ENCODE measurements around the gene CHST6.

The CHST6 gene

DNA sequence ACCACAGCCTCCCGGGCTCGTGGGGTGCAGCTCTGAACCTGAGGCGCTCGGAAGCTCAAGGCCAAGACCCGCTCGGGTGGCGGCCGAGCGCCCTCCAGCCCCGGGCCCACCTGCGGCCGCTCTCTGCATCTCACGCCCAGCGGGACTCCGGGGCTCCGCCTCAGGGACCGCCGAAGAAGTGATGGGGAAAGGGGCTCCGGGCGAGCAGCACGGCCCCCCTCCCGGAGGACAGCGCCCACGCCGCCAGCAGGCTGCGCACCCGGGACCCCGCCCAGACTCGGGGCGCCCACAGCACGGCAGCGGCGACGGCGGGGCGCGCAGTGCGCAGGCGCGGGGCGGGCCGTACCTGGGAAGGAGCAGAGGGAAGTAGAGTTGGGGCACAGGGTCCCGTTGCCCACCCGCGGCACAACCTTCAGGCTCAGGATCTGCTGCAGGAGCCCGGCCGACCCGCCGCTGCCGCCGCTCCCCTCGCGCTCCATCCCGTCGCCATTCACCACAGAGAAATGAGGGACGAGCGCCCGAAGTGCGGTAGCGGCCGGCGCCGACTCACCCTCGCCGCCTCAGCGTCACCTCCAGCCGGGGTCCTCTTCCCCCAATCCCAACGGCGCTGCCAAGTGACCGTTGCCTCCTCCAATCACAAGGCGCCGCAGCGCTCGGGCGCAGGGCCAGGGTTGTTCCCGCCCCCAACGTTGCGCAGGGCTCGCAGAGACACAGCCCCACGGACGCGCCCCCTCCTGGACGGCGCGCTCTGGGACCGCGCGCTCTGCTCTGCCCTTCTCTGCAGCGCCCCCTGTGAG, 30.9 kb downstream of the CHST6 start, which contains the start of gene TMEM170A:
Gene TMEM170A (minus strand): TSS at position 568 of the 797 bp plus-strand sequence. CDS start 89 bp downstream, at position 479.
- TF ChIP-seq ZFX (IDR thresholded peaks at IDR 0.05): peak; percentile 58; the same call in 1 of the 2 replicates
- TF ChIP-seq, protein P1, sequence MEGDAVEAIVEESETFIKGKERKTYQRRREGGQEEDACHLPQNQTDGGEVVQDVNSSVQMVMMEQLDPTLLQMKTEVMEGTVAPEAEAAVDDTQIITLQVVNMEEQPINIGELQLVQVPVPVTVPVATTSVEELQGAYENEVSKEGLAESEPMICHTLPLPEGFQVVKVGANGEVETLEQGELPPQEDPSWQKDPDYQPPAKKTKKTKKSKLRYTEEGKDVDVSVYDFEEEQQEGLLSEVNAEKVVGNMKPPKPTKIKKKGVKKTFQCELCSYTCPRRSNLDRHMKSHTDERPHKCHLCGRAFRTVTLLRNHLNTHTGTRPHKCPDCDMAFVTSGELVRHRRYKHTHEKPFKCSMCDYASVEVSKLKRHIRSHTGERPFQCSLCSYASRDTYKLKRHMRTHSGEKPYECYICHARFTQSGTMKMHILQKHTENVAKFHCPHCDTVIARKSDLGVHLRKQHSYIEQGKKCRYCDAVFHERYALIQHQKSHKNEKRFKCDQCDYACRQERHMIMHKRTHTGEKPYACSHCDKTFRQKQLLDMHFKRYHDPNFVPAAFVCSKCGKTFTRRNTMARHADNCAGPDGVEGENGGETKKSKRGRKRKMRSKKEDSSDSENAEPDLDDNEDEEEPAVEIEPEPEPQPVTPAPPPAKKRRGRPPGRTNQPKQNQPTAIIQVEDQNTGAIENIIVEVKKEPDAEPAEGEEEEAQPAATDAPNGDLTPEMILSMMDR (conservative IDR thresholded peaks at IDR 0.05): peak; percentile 100

DNA sequence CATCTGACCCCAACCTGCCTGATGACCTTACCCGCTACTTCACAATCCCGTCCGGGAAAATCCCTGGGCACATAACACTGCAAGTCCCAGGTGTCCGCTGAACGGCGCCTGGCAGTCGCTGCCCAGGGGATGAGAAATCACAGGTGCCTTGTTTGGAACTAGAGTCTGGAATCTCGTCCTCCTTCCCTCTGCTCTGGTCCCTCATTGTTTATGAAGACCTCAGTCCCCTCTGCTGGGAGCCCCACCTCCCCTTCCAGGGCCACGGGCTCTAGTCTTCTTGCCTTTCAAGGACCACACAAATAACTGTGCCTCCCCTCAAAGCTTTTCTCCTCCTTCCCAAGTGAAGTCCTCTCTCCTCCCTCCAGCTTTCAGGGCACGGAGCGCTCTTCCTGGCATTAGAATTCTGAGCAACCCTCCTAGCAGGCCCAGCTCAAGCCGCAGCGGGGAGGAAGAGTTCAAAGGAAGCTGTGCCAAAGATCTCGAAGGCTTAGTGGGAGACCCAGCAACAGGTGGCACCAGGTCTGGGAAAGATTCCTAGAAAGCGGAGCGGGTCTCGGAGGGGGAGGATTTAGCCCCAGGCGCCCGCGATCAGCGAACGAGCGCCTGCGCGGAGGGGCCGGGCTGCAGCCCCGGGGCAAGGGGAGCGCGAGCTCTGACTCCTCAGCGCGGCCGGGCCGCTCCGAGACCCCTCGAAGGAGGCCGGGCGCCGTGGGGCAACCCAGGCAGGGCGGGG, 31.7 kb downstream of the CHST6 start:
- H3K27ac ChIP-seq: peak overlapping the region; percentile 90

More for the DNA sequence above, 30.9 kb downstream of the CHST6 start, which contains the start of gene TMEM170A:
- H3K27ac ChIP-seq: peak within 1 kb of the TSS; percentile 90

DNA sequence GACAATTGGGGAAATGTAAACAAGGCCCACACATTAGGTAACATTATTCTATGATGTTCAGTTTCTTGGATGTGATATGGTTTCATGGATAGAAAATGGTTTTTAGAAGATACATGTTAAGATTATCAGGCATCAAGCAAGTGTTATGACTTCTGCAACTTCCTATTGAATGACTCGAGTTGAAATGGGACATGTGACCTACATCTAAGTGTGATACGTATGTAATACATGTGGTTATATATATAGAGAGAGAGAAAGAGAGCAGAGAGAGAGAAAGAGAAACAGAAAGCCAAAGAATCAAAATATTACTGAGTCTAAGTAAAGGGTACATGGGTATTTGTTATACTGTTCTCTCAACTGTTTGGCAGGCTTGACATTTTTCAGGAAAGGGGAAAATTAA, 32.4 kb downstream of the CHST6 start:
- no peak for TF ChIP-seq ZFX (IDR thresholded peaks at IDR 0.05)
- TF ChIP-seq, protein P1 (conservative IDR thresholded peaks at IDR 0.05): no peak
- H3K27ac ChIP-seq: no peak overlapping the region

DNA sequence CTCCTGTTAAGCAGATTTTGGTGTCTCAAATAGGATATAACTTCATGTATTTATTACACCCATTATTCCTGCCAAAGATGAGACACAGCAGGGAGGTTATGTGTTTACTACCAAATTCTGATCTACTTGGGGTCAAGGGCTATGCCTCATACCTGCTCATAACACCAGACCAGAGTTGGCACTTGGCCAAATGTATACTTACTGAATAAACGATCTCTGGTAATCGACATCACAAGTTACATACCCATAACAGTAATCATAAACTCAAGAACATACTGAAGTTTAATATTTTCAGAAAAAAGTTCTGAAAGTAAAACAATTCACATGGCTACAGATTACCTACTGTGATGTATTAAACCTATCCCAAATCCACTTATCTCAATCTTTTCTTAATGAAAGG, 33.7 kb downstream of the CHST6 start:
- H3K27ac ChIP-seq: no peak overlapping the region
- TF ChIP-seq ZFX (IDR thresholded peaks at IDR 0.05): no peak
- TF ChIP-seq, protein P1 (conservative IDR thresholded peaks at IDR 0.05): no peak

DNA sequence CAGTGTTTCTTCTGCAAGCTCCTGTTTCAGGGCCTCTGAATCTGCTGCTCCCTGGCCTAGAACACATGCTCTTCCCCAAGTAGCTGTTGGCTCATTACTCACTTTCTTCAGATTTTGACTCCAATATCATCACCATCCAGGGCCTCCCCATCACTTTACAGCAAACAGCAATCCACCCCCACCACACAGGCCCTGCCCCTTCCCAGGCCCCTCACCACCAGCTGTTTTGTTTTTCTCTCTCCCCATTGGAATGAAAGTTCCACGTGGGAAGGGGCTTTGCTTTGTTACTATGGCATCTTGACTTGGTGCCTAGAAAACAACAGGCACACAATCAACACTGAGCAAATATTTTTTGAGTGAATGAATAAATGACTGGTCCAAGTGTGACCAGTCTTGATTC, 34.8 kb downstream of the CHST6 start:
- TF ChIP-seq, protein P1 (conservative IDR thresholded peaks at IDR 0.05): no peak
- TF ChIP-seq ZFX (IDR thresholded peaks at IDR 0.05): no peak
- H3K27ac ChIP-seq: no peak overlapping the region

DNA sequence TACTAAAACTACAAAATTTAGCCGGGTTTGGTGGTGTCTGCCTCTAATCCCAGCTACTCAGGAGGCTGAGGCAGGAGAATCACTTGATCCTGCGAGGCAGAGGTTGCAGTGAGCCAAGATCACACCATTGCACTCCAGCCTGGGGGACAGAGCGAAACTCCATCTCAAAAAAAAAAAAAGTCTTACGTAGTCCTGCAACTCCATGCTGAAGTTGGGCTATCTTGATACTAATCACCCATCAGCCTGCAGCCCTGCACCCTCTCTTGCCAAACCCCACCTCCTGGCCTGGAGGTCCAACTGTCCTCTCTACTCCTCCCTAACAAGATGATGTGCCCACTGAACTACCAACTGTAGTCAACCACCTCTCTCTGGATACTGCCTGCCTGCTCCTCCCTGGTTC, 35.5 kb downstream of the CHST6 start:
- TF ChIP-seq ZFX (IDR thresholded peaks at IDR 0.05): no peak
- TF ChIP-seq, protein P1 (conservative IDR thresholded peaks at IDR 0.05): no peak
- H3K27ac ChIP-seq: no peak overlapping the region

DNA sequence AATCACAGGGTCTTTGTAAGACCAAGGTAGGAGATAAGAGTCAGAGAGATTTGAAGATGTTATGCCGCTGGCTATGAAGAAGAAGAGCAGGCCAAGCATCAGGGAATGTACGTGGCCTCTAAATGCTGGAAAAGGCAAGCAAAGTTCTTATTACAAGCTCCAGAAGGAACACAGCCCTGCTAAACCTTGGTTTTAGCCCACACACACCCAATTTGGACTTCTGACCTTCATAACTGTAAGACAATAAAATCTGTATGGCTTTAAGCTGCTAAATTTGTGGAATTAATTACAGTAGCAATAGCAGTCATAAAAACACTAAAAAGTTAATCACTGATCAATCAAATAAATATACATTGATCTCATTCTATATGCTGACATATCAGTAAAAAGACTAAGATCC, 36.8 kb downstream of the CHST6 start:
- H3K27ac ChIP-seq: no peak overlapping the region
- TF ChIP-seq ZFX (IDR thresholded peaks at IDR 0.05): no peak
- TF ChIP-seq, protein P1 (conservative IDR thresholded peaks at IDR 0.05): no peak

Data from C4-2B (cell line).